Stimulated activated CD8-positive, alpha-beta memory T cell treated with anti-CD3 and anti-CD28 coated beads, Interleukin-7, amount 100 ng/mL, for 24 hours (primary cell): ENCODE data around the gene EDA.

Experiments
- DNase-seq: peaks from one replicate; pipeline ENCODE4 v3.0.0-alpha.2; 2020; ENCODE audit warnings: low read depth

The EDA gene

GRCh38 chrX:69615779-69616456, at the start of gene EDA:
EDA (plus strand) TSS chrX:69616113.
- peak; percentile 30 for DNase-seq

- no peak for DNase-seq
Measured at GRCh38 chrX:69568828-69569227, 47.1 kb upstream of the EDA start.

GRCh38 chrX:69597399-69597798, 18.5 kb upstream of the EDA start:
- no peak for DNase-seq

- no peak for DNase-seq
Measured at GRCh38 chrX:69600182-69600581, 15.7 kb upstream of the EDA start.

- no peak for DNase-seq
Measured at GRCh38 chrX:69603566-69604194, 12.2 kb upstream of the EDA start.

- DNase-seq: no peak
Measured at GRCh38 chrX:69605521-69605920, 10.4 kb upstream of the EDA start.

GRCh38 chrX:69607616-69608015, 8.3 kb upstream of the EDA start:
- no peak for DNase-seq

GRCh38 chrX:69613946-69614345, 2.0 kb upstream of the EDA start:
- no peak for DNase-seq

GRCh38 chrX:69614886-69615285, 1.0 kb upstream of the EDA start:
- no peak for DNase-seq

- no peak for DNase-seq
Measured at GRCh38 chrX:69615342-69615741, 571 bp upstream of the EDA start.

GRCh38 chrX:69616457-69617203, 717 bp downstream of the EDA start:
- no peak for DNase-seq

- DNase-seq: no peak
Measured at GRCh38 chrX:69618803-69619202, 2.9 kb downstream of the EDA start.

- DNase-seq: no peak
Measured at GRCh38 chrX:69626129-69626528, 10.2 kb downstream of the EDA start.

GRCh38 chrX:69627744-69628143, 11.8 kb downstream of the EDA start:
- no peak for DNase-seq

- no peak for DNase-seq
Measured at GRCh38 chrX:69630147-69630546, 14.2 kb downstream of the EDA start.

- DNase-seq: no peak
Measured at GRCh38 chrX:69664693-69665092, 48.8 kb downstream of the EDA start.

- no peak for DNase-seq
Measured at GRCh38 chrX:69670001-69670555, 54.2 kb downstream of the EDA start.

- no peak for DNase-seq
Measured at GRCh38 chrX:69674891-69675290, 59.0 kb downstream of the EDA start.

- DNase-seq: no peak
Measured at GRCh38 chrX:69705818-69706217, 89.9 kb downstream of the EDA start.

GRCh38 chrX:69718102-69718501, 102.2 kb downstream of the EDA start:
- DNase-seq: no peak

- no peak for DNase-seq
Measured at GRCh38 chrX:69724307-69724706, 108.4 kb downstream of the EDA start.

- no peak for DNase-seq
Measured at GRCh38 chrX:69740317-69740716, 124.4 kb downstream of the EDA start.

GRCh38 chrX:69741721-69742120, 125.8 kb downstream of the EDA start:
- no peak for DNase-seq
